GM23248 (cell line): ENCODE results near the gene HOXB5.

ENCODE experiments used
- EZH2 ChIP-seq: fragments of 200-600 bp; sonication (generic); IDR thresholded peaks from 2 replicates; pipeline ENCODE4 v1.6.1; 2018; ENCODE audit warnings: antibody characterized with exemption, mild to moderate bottlenecking; ENCODE audit not compliant: insufficient read depth, poor library complexity, severe bottlenecking
- EZH2phosphoT487 ChIP-seq: fragments of 200-600 bp; sonication (generic); IDR thresholded peaks from 2 replicates; pipeline ENCODE4 v1.6.1; 2018; ENCODE audit warnings: antibody characterized with exemption, moderate library complexity, mild to moderate bottlenecking, low read depth; ENCODE audit not compliant: insufficient read depth

- TF ChIP-seq EZH2phosphoT487, result no peak
- no peak for TF ChIP-seq EZH2
Observed at GRCh38 chr17:48558831-48559121, 34.8 kb downstream of the HOXB5 start.
